Endodermal cell (in vitro differentiated cells): ENCODE results near the gene MAN2A2. TPM values are rescaled to one million over a fixed set of nuclear protein-coding genes. Genes with fewer than 3 reads are reported as not detected.

ENCODE experiments used
- DNase-seq: peaks from one replicate; pipeline ENCODE4 v3.0.0-alpha.2; 2017
- H3K27ac ChIP-seq: 2 replicates; pipeline ENCODE4 v1.5.1; 2013; ENCODE audit warnings: mild to moderate bottlenecking, low read depth, low read length, moderate library complexity
- H3K27me3 ChIP-seq: 2 replicates; pipeline ENCODE4 v1.6.1; 2013; ENCODE audit warnings: mild to moderate bottlenecking, low read length, moderate library complexity; ENCODE audit not compliant: insufficient read depth, control insufficient read depth, poor library complexity, severe bottlenecking
- H3K36me3 ChIP-seq: 2 replicates; pipeline ENCODE4 v1.7.0; 2013; ENCODE audit warnings: mild to moderate bottlenecking, low read length, moderate library complexity; ENCODE audit not compliant: control insufficient read depth, insufficient read depth
- H3K4me1 ChIP-seq: one replicate; pipeline ENCODE4 v1.7.0; 2013; ENCODE audit warnings: low read length; ENCODE audit not compliant: control insufficient read depth, insufficient read depth
- H3K4me3 ChIP-seq: 2 replicates; pipeline ENCODE4 v1.5.1; 2013; ENCODE audit warnings: mild to moderate bottlenecking, low read length, moderate library complexity
- H3K9ac ChIP-seq: 2 replicates; pipeline ENCODE4 v1.6.1; 2013; ENCODE audit warnings: mild to moderate bottlenecking, low read length, moderate library complexity; ENCODE audit not compliant: poor library complexity, severe bottlenecking; ENCODE audit errors: extremely low read depth
- H3K9me3 ChIP-seq: 2 replicates; pipeline ENCODE4 v1.6.1; 2013; ENCODE audit warnings: mild to moderate bottlenecking, low read length, moderate library complexity; ENCODE audit not compliant: control insufficient read depth
- H3K27ac Mint-ChIP-seq: 2 replicates; pipeline ENCODE4 v1.8.0; 2020; ENCODE audit warnings: mixed read lengths
- H3K27me3 Mint-ChIP-seq: 2 replicates; pipeline ENCODE4 v1.8.0; 2021; ENCODE audit warnings: mild to moderate bottlenecking, mixed read lengths; ENCODE audit not compliant: insufficient read depth
- H3K36me3 Mint-ChIP-seq: 2 replicates; pipeline ENCODE4 v1.8.0; 2020; ENCODE audit warnings: low read depth, mixed read lengths
- H3K4me1 Mint-ChIP-seq: 2 replicates; pipeline ENCODE4 v1.8.0; 2020; ENCODE audit warnings: mixed read lengths
- H3K4me3 Mint-ChIP-seq: 2 replicates; pipeline ENCODE4 v1.8.0; 2020; ENCODE audit warnings: mild to moderate bottlenecking, moderate library complexity, mixed read lengths
- H3K9me3 Mint-ChIP-seq: 2 replicates; pipeline ENCODE4 v1.8.0; 2020; ENCODE audit warnings: mild to moderate bottlenecking, mixed read lengths
- CTCF ChIP-seq: fragments of 200-600 bp; sonication (generic); conservative IDR thresholded peaks from 2 replicates; pipeline ENCODE4 v1.5.0; 2021; ENCODE audit warnings: antibody characterized with exemption, mild to moderate bottlenecking
- WGBS, 2 experiments: methylation state at CpG; one replicate each; pipeline versions ENCODE4 v1.1.5 to v1.1.7; 2013; ENCODE audit warnings: missing lambda C conversion rate in 2 of 2, mixed read lengths in 1 of 2; ENCODE audit not compliant: insufficient coverage in 1 of 2, insufficient read length in 1 of 2; 5-methylcytosine and 5-hydroxymethylcytosine counted together
- total RNA-seq, 2 donors: library from RNA; stranded (reverse); fragmentation: NEBNext Ultra II Directional in 1 of 2; extraction: Animal tissue kit (Norgen Biotek cat#: 25700) in 1 of 2; gene quantifications; 2 replicates in 1 of 2; 3 replicates in 1 of 2; pipeline ENCODE4 v1.2.1, GENCODE V29; 2021

Gene MAN2A2
- total RNA-seq, 2 donors from 2014 or later, result 41.0 to 62.9 TPM

- Mint-ChIP-seq H3K27ac (no peak overlapping the region), H3K4me3 (no peak overlapping the region), H3K27me3 (no peaks in the 10 kb centered on the region), H3K9me3 (no peaks in the 10 kb centered on the region), H3K36me3 (peaks cover 53% of the 10 kb centered on the region), H3K4me1 (peaks cover 5% of the 10 kb centered on the region)
- no peak overlapping the region for H3K27ac ChIP-seq
- H3K9me3 ChIP-seq, result no peaks in the 10 kb centered on the region
- H3K4me3 ChIP-seq, result no peak overlapping the region
- 93 to 100% methylated on average over 4 of the region's 4 CpGs for WGBS, 2 experiments
- H3K36me3 ChIP-seq, result peaks cover 58% of the 10 kb centered on the region
- H3K4me1 ChIP-seq, result no peaks in the 10 kb centered on the region
- no peak for DNase-seq
- no peak for TF ChIP-seq CTCF
- no peaks in the 10 kb centered on the region for H3K27me3 ChIP-seq
- H3K9ac ChIP-seq, result no peak overlapping the region
These were observed 58.9 kb downstream of the MAN2A2 start for GRCh38 chr15:90962021-90962420.

- Histone ChIP-seq H3K4me3 (no peak overlapping the region), H3K4me1 (no peaks in the 10 kb centered on the region), H3K27ac (no peak overlapping the region), H3K27me3 (no peaks in the 10 kb centered on the region), H3K9ac (no peak overlapping the region), H3K9me3 (no peaks in the 10 kb centered on the region), H3K36me3 (peaks cover 88% of the 10 kb centered on the region)
- no peak overlapping the region for H3K4me3 Mint-ChIP-seq
- 97 to 98% methylated on average over 6 to 9 of the region's 9 CpGs for WGBS, 2 experiments
- no peaks in the 10 kb centered on the region for H3K4me1 Mint-ChIP-seq
- DNase-seq, result no peak
- H3K9me3 Mint-ChIP-seq, result no peaks in the 10 kb centered on the region
- H3K27ac Mint-ChIP-seq, result no peak overlapping the region
- no peak for TF ChIP-seq CTCF
- peaks cover 78% of the 10 kb centered on the region for H3K36me3 Mint-ChIP-seq
- no peaks in the 10 kb centered on the region for H3K27me3 Mint-ChIP-seq
These were observed 63.2 kb downstream of the MAN2A2 start for GRCh38 chr15:90966262-90966661.

GRCh38 chr15:90967206-90967605 is 64.1 kb downstream of the MAN2A2 start:
- Histone ChIP-seq H3K4me3 (no peak overlapping the region), H3K27me3 (no peaks in the 10 kb centered on the region), H3K9ac (no peak overlapping the region), H3K9me3 (no peaks in the 10 kb centered on the region), H3K4me1 (no peaks in the 10 kb centered on the region), H3K36me3 (peaks cover 79% of the 10 kb centered on the region), H3K27ac (no peak overlapping the region)
- no peak for DNase-seq
- H3K4me3 Mint-ChIP-seq, result no peak overlapping the region
- peaks cover 69% of the 10 kb centered on the region for H3K36me3 Mint-ChIP-seq
- no peaks in the 10 kb centered on the region for H3K4me1 Mint-ChIP-seq
- H3K9me3 Mint-ChIP-seq, result no peaks in the 10 kb centered on the region
- H3K27me3 Mint-ChIP-seq, result no peaks in the 10 kb centered on the region
- H3K27ac Mint-ChIP-seq, result peak overlapping the region; percentile 39
- WGBS, 2 experiments, result 95 to 97% methylated on average over 4 to 5 of the region's 5 CpGs
- no peak for TF ChIP-seq CTCF
